Stimulated activated CD4-positive, alpha-beta T cell treated with anti-CD3 and anti-CD28 coated beads, Interleukin-1b, Interleukin-23, amount 100 ng/mL, for 4 hours (primary cell): ENCODE results near the gene DPP8.
"Not testable (repeated sequence)": the region's sequence is repeated elsewhere in the genome, so short reads cannot be mapped to it uniquely, and the experiment has no call there.

Experiments
- DNase-seq, 2 donors: peaks; one replicate each; pipeline ENCODE4 v3.0.0-alpha.2; 2020; ENCODE audit warnings: low read depth in 2 of 2

Gene DPP8

DNA sequence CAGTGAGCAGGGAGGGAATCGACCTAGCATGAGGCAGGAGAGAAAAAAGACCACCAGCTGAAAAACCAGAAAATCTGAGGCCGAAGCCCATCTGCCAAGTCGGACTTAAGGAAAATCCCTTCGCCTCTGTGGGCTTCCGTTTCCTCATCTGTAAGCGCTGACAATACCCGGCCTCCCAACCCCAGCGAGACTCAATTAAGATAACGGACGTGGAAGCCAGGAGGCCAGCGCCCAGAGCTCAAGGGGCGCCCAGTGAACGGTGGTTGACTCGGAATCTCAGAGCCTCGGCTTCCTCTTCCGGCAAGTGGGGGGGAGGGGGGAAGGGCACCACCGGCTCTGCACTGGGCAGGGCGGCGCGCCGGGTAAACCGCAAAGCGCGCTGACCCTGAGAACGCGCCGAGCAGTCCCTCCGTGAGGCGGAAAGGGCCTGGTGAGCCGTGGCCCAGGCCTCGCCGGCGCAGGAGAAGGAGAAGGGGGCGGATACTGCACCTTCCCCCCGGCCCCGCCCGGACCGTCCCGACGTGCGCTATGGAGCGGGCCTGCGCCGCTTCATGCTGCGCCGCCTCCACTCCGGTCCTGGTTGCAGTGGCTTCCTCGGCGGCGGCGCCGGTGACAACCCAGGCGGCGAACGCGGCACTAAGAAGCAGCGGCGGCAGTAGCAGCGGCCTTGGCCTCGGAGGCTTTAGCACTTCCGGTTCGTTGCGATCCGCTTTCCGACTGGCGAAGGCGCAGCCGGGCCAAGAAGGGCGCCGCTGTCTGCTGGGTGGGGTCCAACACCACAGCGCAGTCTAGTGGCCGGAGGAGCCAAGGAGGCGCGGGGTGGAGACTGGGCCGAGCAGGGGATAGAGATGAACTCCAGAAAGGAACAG lies at the start of gene DPP8:
DPP8 (minus strand) TSS at position 693 of the 869 bp plus-strand sequence. CDS start 5,136 bp downstream, outside the sequence.
- DNase-seq: peak; percentile 90 to 92

DNA sequence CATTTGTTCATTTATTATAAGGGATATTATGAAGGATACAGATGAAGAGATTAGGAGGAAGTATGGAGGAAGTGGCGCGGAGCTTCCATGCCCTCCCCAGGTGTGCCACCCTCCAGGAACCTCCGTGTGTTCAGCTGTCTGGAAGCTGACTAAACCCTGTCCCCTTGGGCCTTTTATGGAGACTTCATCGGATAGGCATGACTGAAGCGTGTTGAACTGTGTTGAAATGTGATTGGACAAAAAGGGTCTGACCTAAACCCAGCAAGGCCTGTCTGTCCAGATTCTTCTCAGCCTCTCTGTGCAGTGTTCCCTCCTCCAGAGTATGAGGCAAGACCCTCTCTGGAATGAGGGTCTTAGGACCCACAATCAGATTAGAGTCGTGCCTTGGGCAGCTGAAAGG lies 44.4 kb upstream of the DPP8 start:
- DNase-seq: no peak

DNA sequence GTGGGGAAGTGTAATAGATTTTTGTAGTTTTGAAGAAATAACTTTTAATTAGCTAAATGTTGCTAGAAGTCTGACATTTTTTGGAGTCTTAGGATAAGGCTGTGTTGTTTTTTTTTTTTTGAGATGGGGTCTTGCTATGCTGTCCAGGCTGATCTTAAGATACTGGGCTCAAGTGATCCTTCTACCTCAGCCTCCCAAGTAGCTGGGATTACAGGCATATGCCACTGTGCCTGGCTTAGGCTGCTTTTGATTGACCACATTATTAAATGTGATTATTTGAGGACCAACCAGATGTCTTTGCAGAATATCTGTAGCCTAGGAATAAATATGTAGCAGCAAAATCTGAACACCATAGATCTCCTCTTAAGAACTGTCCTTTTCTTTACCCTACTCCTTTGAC lies 42.5 kb upstream of the DPP8 start:
- no peak for DNase-seq

DNA sequence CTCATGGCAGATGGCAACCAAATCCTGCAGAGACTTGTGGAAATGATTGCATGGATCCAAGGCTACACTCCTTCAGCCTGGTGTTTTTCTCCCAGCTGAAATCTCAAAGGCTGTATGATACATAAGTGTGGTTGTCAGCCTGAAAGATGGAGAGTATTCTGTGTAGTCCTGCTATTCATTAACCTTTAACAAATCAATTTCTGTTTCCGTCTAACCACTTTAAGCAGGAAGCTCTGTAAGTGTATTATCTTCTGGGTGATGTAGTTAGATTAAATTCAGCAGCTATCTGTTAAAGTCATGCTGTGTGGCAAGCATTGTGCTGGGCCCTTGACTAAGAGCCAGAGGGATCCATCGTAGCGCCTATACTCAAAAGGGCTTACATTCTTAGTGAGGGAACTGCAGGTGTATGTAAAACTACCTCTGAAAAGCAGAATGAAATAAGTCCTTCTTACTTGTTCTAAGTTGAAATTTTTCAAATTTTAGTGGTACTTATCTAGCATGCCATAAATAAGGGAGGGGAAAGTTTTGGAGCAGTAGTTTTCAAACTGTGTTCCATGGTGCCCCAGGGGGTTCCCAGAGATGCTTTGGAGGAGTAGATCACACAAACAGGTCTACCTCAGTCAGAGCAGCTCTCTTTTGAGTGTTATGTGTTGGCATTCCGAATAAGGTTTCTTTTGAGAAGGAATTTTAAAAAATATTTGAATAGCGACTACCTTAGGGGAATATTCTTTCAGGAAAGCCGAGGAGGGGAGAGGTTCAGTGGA lies 41.7 kb upstream of the DPP8 start:
- DNase-seq: no peak

DNA sequence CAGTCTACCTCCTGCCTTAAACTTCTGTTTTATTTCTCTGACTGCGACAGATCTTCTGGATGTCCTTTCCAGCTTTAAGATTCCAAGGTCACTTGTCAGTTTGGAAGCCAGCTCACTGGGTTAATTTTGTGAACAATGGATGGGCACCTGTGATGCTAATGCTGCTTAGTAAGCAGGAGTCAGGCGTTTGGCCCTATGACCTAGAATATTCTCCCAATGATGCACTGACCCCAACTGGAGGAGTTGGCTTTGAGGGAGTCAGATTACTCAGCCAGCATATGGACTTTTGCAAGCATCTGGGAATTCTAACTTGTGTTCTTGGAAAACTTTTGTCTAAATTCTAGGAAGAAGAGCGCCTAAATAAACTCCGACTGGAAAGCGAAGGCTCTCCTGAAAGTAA lies 40.8 kb upstream of the DPP8 start:
- DNase-seq: no peak

DNA sequence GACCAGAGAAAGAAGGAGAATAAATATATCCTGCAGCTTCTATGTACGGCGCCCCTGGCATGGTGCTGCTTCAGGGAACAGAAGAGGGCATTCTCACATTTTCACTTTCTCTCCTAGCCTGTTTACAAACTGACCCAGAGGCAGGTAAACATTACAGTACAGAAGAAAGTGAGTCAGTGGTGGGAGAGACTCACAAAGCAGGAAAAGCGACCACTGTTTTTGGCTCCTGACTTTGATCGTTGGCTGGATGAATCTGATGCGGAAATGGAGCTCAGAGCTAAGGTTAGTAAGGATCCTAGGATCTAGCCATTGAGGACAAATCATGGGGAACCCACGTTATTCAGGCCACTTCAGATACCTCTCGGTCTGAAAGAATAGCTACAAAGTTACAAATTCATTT lies 39.1 kb upstream of the DPP8 start:
- no peak for DNase-seq

DNA sequence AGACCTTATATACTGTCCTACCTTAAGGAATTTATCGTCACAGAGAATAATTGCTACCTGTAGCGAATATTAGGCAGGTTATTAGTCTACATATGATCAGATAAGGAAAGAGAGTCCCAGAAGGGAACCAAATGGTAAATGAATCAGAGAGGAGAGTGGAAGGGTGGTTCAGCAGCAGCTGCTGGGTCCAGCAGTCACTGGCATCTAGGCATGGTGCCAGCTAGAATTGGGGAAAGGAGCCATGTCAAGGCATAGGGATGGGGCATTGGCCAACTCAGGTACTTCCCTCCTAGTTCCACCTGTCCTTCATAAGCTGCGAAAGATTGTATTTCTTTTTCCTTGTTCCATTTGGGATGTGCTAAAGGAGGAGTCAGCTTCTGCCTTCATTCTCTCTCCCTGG lies 36.2 kb upstream of the DPP8 start:
- no peak for DNase-seq

DNA sequence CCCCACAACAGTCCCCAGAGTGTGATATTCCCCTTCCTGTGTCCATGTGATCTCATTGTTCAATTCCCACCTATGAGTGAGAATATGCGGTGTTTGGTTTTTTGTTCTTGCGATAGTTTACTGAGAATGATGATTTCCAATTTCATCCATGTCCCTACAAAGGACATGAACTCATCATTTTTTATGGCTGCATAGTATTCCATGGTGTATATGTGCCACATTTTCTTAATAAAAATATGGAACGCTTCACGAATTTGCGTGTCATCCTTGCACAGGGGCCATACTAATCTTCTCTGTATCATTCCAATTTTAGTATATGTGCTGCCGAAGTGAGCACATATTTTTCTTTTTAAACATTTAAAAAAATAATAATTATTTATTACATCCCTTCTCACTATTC lies 35.4 kb upstream of the DPP8 start:
- DNase-seq: not testable (repeated sequence)

DNA sequence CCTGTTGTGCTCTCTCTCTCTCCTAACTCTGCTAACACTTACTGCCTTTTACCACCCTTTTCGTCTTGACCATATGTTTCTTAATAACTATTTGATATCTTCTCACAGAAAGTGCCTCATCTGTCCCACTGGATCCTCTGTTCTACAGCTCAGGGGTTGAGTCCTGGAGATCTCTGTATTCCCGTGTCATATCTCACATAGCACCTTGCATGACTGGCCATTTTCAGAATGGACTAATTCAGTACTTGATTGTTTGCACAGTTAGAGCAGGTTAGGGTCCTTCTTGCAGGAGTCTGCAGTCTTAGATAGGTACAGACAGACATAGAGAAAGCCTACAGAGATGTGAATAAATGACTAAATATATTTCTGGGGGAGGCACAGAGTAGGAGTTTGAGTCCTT lies 33.7 kb upstream of the DPP8 start:
- no peak for DNase-seq

DNA sequence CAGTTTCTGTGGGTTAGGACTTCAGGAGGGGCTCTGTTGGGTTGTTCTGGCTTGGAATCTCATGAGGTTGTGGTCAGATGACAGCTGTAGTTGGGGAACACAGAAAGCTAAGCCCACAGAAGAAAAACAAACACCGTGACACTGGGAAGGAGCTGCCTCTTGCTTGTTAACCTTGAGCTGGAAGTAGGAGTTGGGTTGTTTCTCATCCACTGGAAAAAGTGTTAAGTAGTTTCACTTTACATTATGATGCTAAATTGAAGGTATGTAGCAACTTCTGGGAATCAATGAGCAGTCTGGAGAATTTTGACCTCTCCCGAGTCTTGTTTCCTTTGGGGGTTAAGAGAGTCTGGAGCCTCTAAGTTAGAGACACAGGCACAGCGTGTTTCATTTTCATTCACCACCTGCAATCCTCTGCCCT lies 33.2 kb upstream of the DPP8 start:
- DNase-seq: no peak

DNA sequence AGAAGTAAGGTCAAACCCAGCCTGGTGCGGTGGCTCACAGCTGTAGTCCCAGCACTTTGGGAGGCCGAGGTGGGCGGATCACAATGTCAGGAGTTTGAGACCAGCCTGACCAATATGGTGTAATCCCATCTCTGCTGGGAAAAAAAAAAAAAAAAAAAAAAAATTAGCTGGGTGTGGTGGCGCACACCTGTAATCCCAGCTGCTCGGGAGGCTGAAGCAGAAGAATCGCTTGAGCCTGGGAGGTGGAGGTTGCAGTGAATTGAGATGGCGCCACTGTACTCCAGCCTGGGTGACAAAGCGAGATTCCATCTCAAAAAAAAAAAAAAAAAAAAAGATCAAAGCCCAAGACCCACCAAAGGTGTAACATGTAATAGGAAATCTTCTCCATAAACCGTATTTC lies 31.8 kb upstream of the DPP8 start:
- DNase-seq: not testable (repeated sequence)

DNA sequence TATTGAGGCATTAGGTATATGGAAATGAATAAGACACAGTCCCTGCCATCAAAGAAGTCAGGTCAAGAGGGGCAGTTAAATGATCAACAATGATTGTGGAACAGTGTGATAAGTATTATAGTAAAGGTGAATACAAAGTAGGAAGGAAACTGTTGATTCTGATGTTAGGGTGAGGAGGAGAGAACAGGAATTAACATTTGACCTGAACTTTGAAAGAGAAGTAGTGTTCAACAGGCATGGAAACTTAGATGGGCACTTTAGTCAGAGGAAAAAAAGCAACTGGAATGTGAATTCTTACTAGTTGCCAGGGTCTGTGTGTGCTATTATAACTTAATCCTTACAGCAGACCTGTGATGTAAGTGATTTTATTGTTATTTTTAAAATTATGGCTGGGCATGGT lies 30.4 kb upstream of the DPP8 start:
- DNase-seq: no peak

DNA sequence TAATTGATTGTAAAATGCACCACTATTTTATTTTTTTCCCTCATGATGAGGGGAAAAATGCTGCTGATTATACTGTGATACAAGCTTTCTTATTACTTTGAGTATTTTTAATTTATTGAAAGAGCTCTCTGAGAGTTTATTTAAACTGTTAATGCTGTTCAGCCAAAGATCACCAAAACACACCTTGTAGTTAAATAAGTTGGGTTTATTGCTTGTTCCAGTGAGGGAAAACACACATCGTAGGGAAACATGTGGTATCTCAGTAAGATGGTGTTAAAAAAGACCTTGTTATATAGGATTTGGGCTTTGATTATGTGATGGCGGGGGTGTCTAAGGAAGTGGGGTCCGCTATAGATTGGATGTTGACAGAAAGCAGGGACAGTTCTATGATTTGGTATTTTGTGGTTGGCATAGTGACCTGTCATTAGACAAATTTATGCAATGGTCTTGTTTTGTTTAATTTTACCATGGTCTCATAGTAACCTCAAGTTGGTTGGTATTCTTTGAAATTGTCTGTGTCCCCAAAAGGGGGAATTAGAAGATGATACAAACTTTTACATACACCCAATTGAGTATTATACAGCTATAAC lies 23.8 kb upstream of the DPP8 start:
- DNase-seq: no peak

DNA sequence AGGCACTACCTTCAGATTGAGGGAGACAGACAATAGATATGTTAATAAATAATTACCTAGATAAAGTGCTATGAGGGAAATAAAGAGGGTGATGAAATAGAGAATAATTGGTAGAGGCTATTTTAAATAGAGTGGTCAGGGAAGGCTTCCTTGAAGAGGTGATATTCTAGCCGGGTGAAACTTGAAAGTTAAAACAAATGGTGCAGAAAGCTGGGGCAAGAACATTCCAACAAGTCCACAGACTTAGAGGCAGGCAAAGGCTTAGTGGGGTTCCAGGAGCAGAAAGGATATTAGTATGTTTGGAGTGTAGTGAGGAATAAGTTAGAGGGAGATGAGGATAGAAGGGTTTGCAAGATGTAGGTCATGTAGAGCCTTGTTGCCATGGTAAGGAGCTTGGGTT lies 22.8 kb upstream of the DPP8 start:
- DNase-seq: no peak

DNA sequence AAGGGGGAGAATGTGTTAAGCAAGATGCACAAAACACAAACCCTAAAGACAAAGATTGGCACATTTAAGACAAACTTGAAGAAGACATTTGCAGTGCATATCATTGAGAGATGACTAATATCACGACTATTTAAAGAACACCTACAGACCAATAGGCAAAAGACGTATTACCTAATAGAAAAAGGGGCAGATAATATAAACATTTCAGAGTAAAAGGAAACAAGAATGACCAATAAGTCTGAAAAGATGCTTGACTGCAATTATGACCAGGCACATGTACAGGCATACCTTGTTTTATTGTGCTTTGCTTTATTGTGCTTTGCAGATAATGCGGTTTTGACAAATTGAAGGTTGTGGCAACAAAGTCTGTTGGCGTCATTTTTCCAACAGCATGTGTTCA lies 17.7 kb upstream of the DPP8 start:
- DNase-seq: no peak

DNA sequence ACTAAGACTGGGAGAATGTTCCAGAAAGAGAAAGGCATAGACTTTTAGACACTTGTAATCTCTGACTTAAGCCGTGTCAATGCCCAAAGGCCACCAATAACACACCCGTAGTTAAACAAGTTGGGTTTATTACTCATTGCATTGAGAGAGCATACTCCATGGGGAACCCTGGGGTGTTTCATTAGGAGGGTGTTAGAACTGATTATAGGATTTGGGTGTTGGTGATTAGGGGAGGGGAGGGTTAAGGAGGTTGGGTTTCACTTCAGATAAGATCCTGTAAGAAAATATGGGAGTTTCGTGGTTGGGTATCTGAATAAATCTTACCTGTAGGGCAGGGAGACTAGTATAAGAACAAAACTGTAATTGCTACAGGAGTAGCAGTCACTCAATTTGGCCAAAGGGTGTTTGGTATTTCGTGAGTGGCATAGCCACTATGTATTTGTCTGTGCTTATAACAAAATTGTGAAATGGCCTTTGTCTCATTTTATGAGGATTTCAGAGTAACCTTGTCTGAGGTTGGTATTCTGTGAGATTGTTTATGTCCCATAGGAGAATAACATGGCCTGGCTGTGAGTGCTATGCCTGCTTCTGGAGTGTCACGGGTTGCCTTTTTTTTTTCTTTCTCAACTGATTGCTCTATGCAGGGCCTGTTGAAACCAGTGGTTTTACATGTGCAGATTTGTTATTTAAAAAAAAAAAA lies 15.7 kb upstream of the DPP8 start:
- DNase-seq: no peak

DNA sequence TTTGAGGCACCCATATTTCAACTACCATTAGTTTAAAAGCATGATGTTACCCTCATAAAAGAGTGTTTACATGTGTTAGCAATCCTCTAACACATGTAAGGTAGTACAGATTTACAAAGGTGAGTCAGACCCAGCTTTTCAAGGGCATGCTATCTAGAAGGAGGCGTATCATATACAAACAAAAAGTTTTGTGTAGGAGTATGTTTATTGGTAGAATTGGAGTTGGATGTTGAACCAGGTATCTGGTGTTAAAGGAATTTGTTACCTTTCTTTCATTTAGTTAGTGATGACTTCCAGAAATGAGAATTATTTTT lies 15.2 kb upstream of the DPP8 start:
- DNase-seq: no peak

DNA sequence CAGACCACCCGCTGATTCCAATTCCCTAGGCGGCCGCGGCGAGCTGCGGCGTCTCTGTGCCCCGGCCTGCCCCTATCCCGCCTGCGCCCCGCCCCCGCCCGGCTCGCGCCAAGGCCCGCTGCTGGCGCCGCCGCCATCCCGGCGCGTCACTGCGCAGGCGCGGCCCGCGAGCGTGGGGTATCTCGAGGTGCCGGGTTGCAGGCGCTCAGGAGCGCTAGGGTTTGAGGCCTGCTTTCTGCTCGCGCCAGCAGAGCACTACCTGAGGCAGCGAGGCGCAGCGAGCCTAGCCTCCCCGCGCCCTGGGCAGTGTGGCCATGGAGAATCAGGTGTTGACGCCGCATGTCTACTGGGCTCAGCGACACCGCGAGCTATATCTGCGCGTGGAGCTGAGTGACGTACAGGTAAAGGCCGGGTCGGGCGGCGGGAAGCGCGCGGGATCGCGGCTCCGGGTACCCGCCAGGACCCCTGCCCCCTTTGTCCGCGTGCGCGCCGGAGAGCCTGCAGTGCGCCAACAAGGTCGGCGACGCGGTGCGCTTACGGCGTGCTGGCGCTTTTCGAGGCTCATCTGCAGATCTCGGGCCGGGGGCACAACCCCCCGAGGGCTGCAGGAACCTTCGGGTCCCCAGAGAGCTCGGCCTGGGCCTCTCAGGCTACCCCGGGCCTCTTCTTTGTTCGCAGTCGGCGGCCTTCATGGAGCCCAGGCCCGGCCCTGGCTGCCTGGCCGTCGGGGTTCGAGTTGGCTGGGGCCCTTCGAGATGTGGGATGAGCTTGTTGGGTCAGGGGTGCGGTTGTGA lies 13.0 kb upstream of the DPP8 start, which contains the start of gene HACD3:
HACD3 (plus strand) TSS at position 146 of the 794 bp plus-strand sequence; CDS start at position 315, 169 bp downstream.
- DNase-seq: peak; percentile 87 to 96

DNA sequence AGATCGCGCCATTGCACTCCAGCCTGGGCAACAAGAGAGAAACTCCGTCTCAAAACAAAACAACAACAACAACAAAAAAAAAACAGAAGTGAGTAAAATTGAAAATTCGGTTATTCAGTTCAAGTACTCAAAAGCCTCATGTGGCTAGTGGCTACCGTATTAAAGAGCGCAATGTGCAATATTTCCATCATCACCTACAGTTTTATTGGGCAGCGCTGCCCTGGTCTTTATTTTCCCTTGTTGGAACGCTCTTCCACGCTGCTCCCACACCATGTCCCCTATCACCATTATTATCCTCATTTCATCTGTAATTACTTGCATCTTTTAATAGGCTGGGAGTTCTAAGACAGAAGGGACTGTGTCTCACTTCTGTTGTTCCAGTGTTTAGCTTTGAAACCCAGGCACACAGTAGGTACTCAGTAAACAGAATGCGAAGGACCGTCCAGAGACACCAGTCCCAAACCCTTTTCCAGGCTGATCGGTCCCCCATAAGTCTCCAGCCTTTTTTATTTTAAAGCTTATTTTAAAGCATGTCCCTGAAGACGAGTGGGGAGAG lies 12.4 kb upstream of the DPP8 start:
- DNase-seq: no peak

DNA sequence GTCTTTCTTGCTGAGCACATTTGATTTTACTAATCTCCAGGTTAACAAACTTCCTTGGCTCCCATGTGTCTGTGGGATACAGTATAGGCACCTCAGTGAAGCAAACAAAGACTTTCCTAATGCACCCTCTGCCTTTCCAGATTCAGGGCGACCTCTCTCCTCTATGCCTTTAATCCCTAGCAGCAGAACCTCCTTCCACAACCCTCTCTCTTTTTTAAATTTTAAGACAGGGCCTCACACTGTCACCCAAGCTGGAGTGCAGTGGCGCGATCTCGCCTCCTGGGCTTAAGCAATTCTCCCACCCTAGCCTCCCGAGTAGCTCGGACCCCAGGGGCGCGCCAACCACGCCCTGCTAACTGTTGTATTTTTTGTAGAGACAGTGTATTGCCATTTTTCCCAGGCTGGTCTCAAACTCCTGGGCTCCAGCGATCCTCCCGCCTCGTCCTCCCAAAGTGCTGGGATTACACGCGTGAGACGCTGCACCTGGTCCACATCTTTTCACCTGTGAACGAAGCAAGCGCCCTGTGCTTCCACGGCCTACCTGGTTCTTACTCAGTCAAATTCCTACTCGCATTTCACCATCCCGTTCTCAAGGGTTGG lies 11.1 kb upstream of the DPP8 start:
- no peak for DNase-seq

DNA sequence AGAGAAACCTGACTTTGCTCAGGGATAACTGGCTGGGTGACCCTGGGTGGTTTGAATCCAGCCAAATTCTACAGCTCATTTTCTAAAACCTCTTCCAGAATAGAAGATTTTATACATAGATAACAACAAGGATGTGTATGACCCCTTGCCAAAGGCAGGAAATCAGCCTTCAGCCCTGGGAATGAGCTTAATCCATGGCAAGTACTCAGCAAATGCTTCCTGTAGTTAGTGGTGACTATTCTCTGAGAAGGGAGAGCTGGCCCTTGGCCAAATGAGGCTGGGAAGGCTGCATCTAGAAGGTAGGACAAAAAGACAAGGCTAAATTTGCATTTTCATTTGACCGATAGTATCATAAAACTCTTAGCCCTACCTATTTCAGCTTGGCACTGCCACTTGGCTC lies 8.1 kb upstream of the DPP8 start:
- no peak for DNase-seq
